K562 treated with DMSO at 1 percent for 12 hours (cell line): ENCODE data around the gene AP2M1. TPM values are rescaled to one million over a fixed set of nuclear protein-coding genes. Genes with fewer than 3 reads are reported as not detected.

ENCODE experiments used
- total RNA-seq: library from RNA; unstranded; fragments of 300-600 nt; gene quantifications from 2 replicates; pipeline ENCODE4 v1.2.3, GENCODE V29; 2022; ENCODE audit not compliant: insufficient read depth

Gene AP2M1
- 473 and 546 TPM in 2 replicates for total RNA-seq

GRCh38 chr3:184174646-184175492 is at the start of gene AP2M1:
Gene AP2M1 (plus strand): TSS chr3:184174855. CDS start chr3:184176994, 2,139 bp downstream.

GRCh38 chr3:184135149-184135910 is 39.3 kb upstream of the AP2M1 start, which contains the start of gene EIF2B5:
Gene EIF2B5 (plus strand): TSS chr3:184135358. CDS start chr3:184135386, 28 bp downstream.

GRCh38 chr3:184154885-184155643 is 19.6 kb upstream of the AP2M1 start, which contains the start of gene DVL3:
Gene DVL3 (plus strand): TSS chr3:184155377. CDS start chr3:184155636, 259 bp downstream.

GRCh38 chr3:184186184-184186901 is 11.7 kb downstream of the AP2M1 start, which contains the start of gene ABCF3:
Gene ABCF3 (plus strand): TSS chr3:184186199. CDS start chr3:184186208, 9 bp downstream.

GRCh38 chr3:184229394-184230080 is 54.9 kb downstream of the AP2M1 start, which contains the start of gene VWA5B2:
Gene VWA5B2 (plus strand): TSS chr3:184229585. CDS start chr3:184230529, 944 bp downstream.

Other genes with a start within 250 kb of the AP2M1 start
- gene ABCC5, start 157.0 kb upstream of the AP2M1 start, total RNA-seq, result 10.7 and 30.3 TPM in 2 replicates
- gene HTR3D, start 143.1 kb upstream of the AP2M1 start, total RNA-seq, result not detected in 2 replicates
- gene HTR3C, start 121.8 kb upstream of the AP2M1 start, total RNA-seq, result not detected in 2 replicates
- not detected in 2 replicates for gene HTR3E, start 77.8 kb upstream of the AP2M1 start, total RNA-seq
- gene EIF2B5, start 39.5 kb upstream of the AP2M1 start, total RNA-seq, result 43.2 and 69.8 TPM in 2 replicates
- 18.5 and 63.6 TPM in 2 replicates for gene DVL3, start 19.5 kb upstream of the AP2M1 start, total RNA-seq
- 37.1 and 46.9 TPM in 2 replicates for gene ABCF3, start 11.3 kb downstream of the AP2M1 start, total RNA-seq
- gene VWA5B2, start 54.7 kb downstream of the AP2M1 start, total RNA-seq, result not detected in 2 replicates
- gene ALG3, start 74.1 kb downstream of the AP2M1 start, total RNA-seq, result 64.3 and 90.9 TPM in 2 replicates
- 10.6 and 16.2 TPM in 2 replicates for gene EEF1AKMT4, start 74.8 kb downstream of the AP2M1 start, total RNA-seq
- not detected in 2 replicates for gene CAMK2N2, start 86.7 kb downstream of the AP2M1 start, total RNA-seq
- not detected in 2 replicates for gene ECE2, start 101.2 kb downstream of the AP2M1 start, total RNA-seq
- gene PSMD2, start 124.4 kb downstream of the AP2M1 start, total RNA-seq, result 273 and 379 TPM in 2 replicates
- gene EIF4G1, start 139.8 kb downstream of the AP2M1 start, total RNA-seq, result 136 and 214 TPM in 2 replicates
- 15.2 and 18.3 TPM in 2 replicates for gene FAM131A, start 162.7 kb downstream of the AP2M1 start, total RNA-seq
- 5.2 and 12.0 TPM in 2 replicates for gene CLCN2, start 186.8 kb downstream of the AP2M1 start, total RNA-seq
- gene POLR2H, start 186.9 kb downstream of the AP2M1 start, total RNA-seq, result 101 and 109 TPM in 2 replicates
- 0.62 TPM in 1 of 2 replicates, not detected in the other for gene THPO, start 203.4 kb downstream of the AP2M1 start, total RNA-seq
- 0.41 and 3.4 TPM in 2 replicates for gene CHRD, start 205.2 kb downstream of the AP2M1 start, total RNA-seq